Measurements from ENCODE around the gene ADGRG7.

- no peak for TF ChIP-seq CTCF (IDR thresholded peaks at IDR 0.05 in 4 of 5, conservative IDR thresholded peaks at IDR 0.05 in 1 of 5)
- no peak for TF ChIP-seq POLR2A (IDR thresholded peaks at IDR 0.05)
Observed at GRCh38 chr3:100578646-100579045, 30.8 kb upstream of the ADGRG7 start.

All from gastrocnemius medialis (tissue), 4 donors.